ENCODE data around the gene LCTL.

The LCTL gene

GRCh38 chr15:66565741-66566144, at the start of gene LCTL:
TSS of gene LCTL (minus strand) at chr15:66565998. CDS start at chr15:66565365, 633 bp downstream.
- in situ Hi-C loops (cut with HindIII; ENCODE audit: low sequenced_read_pairs) = no loop called here
- TF ChIP-seq, protein P1, sequence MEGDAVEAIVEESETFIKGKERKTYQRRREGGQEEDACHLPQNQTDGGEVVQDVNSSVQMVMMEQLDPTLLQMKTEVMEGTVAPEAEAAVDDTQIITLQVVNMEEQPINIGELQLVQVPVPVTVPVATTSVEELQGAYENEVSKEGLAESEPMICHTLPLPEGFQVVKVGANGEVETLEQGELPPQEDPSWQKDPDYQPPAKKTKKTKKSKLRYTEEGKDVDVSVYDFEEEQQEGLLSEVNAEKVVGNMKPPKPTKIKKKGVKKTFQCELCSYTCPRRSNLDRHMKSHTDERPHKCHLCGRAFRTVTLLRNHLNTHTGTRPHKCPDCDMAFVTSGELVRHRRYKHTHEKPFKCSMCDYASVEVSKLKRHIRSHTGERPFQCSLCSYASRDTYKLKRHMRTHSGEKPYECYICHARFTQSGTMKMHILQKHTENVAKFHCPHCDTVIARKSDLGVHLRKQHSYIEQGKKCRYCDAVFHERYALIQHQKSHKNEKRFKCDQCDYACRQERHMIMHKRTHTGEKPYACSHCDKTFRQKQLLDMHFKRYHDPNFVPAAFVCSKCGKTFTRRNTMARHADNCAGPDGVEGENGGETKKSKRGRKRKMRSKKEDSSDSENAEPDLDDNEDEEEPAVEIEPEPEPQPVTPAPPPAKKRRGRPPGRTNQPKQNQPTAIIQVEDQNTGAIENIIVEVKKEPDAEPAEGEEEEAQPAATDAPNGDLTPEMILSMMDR (IDR thresholded peaks at IDR 0.05; ENCODE audit: low read depth, low read length, missing control alignments) = no peak
- peak; percentile 48 for DNase-seq (ENCODE audit: low read depth)
- H3K4me3 ChIP-seq (ENCODE audit: low read depth, low read length) = peak within 1 kb of the TSS; percentile 34

DNA sequence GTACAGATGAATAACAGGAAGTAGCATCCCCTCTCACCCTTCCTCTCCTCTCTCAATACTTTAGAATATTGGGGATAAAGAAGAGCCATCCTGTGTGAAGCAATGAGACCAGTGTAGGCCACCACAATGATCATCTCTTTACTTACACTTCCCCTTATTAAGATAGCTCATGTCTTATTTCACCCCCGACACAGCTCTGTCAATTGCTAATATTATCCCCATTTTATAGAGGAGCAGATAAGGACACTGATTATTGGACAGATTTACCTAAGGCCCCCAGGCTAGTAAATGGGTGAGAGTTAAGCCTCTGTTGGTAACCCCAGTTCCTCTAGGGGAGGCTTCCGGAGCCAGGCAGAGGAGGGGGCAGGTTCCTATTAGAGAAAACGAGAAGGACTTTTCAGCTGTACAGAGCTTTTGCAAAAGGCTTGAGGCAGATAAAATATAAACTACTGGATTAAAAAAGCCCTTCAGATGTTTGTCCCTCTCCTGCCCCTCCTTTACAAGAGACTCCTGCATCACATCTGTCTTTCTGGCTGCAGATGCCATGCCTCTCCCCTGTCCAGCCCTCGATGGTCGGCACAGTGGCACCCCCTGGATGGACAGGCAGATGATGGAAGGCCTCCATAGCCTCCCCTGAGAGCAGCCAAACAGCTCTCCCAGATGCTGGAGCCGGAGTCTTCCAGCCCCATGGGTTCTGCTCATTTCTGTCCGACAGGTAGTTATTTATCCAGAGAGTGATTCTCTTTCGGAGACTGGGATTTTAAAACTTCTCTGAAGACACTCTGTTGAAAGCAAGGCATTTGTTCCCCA, 49.4 kb upstream of the LCTL start:
- H3K4me3 ChIP-seq (ENCODE audit: low read depth, low read length) = no peak overlapping the region
- no peak for DNase-seq (ENCODE audit: low read depth)
- TF ChIP-seq, protein P1 (IDR thresholded peaks at IDR 0.05; ENCODE audit: low read depth, low read length, missing control alignments) = no peak
- in situ Hi-C loops (cut with HindIII; ENCODE audit: low sequenced_read_pairs) = no loop called here

GRCh38 chr15:66614456-66614855, 48.7 kb upstream of the LCTL start:
- H3K4me3 ChIP-seq (ENCODE audit: low read depth, low read length) = no peak overlapping the region
- TF ChIP-seq, protein P1 (IDR thresholded peaks at IDR 0.05; ENCODE audit: low read depth, low read length, missing control alignments) = no peak
- in situ Hi-C loops (cut with HindIII; ENCODE audit: low sequenced_read_pairs) = no loop called here

DNA sequence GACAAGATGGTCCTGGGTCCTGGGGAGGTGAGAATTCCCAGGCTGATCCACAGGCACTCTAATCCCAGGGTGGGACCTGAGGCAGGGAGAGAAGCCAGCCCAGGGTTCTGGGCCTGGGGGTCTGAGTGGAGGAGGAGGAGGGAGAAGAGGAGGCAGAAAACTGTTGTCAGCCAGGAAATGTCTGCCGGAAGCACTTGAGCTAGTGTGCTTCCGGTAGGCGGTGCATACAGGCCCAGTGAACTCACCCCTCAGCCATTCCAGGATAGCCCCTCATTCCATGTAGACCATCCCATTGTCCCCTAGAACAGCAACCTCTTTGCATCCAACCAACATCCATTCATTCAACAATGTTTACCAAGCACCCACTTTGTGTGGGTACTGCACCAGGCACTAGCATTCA, 47.9 kb upstream of the LCTL start:
- in situ Hi-C loops (cut with HindIII; ENCODE audit: low sequenced_read_pairs) = no loop called here
- TF ChIP-seq, protein P1 (IDR thresholded peaks at IDR 0.05; ENCODE audit: low read depth, low read length, missing control alignments) = no peak
- no peak overlapping the region for H3K4me3 ChIP-seq (ENCODE audit: low read depth, low read length)

More at GRCh38 chr15:66614456-66614855, 48.7 kb upstream of the LCTL start:
- DNase-seq (ENCODE audit: low read depth) = no peak

DNA sequence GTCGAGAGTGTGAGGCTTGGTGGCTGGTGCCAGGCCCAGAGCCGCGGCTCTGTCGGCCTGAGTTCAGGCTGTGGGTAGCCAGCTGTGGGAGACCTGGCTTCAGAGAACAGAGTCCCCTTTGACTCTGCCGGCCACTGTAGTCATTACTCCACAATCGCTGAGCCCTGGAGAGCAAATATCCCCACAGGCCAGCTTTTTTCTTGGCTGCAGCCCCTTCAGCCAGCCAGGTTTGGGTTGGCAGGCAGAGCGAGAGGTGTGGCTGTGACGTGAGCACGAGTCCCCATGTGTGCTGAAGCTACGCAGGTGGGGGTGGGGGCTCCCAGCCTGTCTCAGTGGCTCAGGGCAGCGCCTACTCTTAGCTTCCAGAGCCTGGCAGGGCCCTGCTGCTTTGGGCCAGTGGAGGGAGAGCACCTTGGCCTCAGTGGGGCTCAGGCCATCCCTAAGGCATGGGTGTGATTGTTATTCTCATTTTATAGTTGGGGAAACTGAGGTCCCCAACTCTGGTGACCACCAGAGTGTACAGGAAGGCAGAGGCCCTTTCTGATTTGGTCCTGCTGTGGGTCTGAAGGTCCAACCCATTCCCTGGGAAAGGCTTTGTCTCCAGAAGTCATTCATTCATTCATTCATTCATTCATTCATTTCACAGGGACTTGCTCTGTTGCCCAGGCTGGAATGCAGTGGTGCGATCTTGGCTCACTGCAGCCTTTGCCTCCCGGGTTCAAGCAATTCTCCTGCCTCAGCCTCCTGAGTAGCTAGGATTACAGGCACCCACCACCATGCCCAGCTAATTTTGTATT, 45.7 kb upstream of the LCTL start:
- in situ Hi-C loops (cut with HindIII; ENCODE audit: low sequenced_read_pairs) = no loop called here
- TF ChIP-seq, protein P1 (IDR thresholded peaks at IDR 0.05; ENCODE audit: low read depth, low read length, missing control alignments) = no peak
- DNase-seq (ENCODE audit: low read depth) = no peak
- no peak overlapping the region for H3K4me3 ChIP-seq (ENCODE audit: low read depth, low read length)

More for the DNA sequence above, 47.9 kb upstream of the LCTL start:
- no peak for DNase-seq (ENCODE audit: low read depth)

- in situ Hi-C loops (cut with HindIII; ENCODE audit: low sequenced_read_pairs) = no loop called here
- DNase-seq (ENCODE audit: low read depth) = no peak
- TF ChIP-seq, protein P1 (IDR thresholded peaks at IDR 0.05; ENCODE audit: low read depth, low read length, missing control alignments) = no peak
- H3K4me3 ChIP-seq (ENCODE audit: low read depth, low read length) = no peak overlapping the region
These were observed 44.1 kb upstream of the LCTL start for GRCh38 chr15:66609876-66610275.

Measured in astrocyte of the cerebellum (primary cell).